Ovary (tissue), 9 donors: ENCODE measurements around the gene EPS8. TPM values are rescaled to one million over a fixed set of nuclear protein-coding genes. Genes with fewer than 3 reads are reported as not detected.

Experiments
- DNase-seq, 5 donors: peaks; one replicate each; pipeline ENCODE4 v3.0.0-alpha.2; 2019 to 2020
- H3K27ac ChIP-seq, 2 donors: fragments of 200-600 bp; one replicate each; pipeline versions ENCODE4 v1.5.1 to v1.8.0; 2019 to 2022
- H3K27me3 ChIP-seq: fragments of 200-600 bp; one replicate; pipeline ENCODE4 v1.8.0; 2022
- H3K36me3 ChIP-seq: fragments of 200-600 bp; sonication (generic); one replicate; pipeline ENCODE4 v1.5.1; 2019
- H3K4me1 ChIP-seq: one replicate; pipeline ENCODE4 v1.8.1; 2013; ENCODE audit warnings: mild to moderate bottlenecking, moderate library complexity; ENCODE audit not compliant: insufficient read depth
- H3K4me3 ChIP-seq: fragments of 200-600 bp; sonication (generic); one replicate; pipeline ENCODE4 v1.5.1; 2017
- H3K9me3 ChIP-seq, 2 donors: fragments of 200-600 bp in 1 of 2; sonication (generic) in 1 of 2; one replicate each; pipeline versions ENCODE4 v1.5.1 to v1.8.1; 2013 to 2019; ENCODE audit warnings: mild to moderate bottlenecking in 1 of 2, moderate library complexity in 1 of 2
- EP300 ChIP-seq: sonication (generic); formaldehyde crosslinking; IDR thresholded peaks from one replicate; pipeline ENCODE4 v1.6.1; 2017; ENCODE audit warnings: antibody characterized with exemption
- POLR2A ChIP-seq: fragments of 450-650 bp; IDR thresholded peaks from one replicate; pipeline ENCODE4 v1.6.1; 2017; ENCODE audit warnings: antibody characterized with exemption, mild to moderate bottlenecking, moderate library complexity
- whole genome bisulfite sequencing, 3 donors: extraction: QIAGEN DNeasy Blood & Tissue Kit in 1 of 3; methylation state at CpG; one replicate each; pipeline versions ENCODE4 v1.1.5 to v1.1.7; 2013 to 2017; 5-methylcytosine and 5-hydroxymethylcytosine counted together
- intact Hi-C, 4 donors: fragments of 100-400 bp; cut with DNase I; formaldehyde crosslinking; loops; one replicate each; pipeline versions ENCODE4 v1.11.0 to v1.15.1; 2022 to 2023
- polyA plus RNA-seq, 2 donors: library from polyadenylated mRNA; stranded (reverse); fragments of 200-250 nt in 1 of 2; fragments of 350-450 nt in 1 of 2; fragmentation: Illumina TruSeq in 1 of 2; extraction: RNeasy Lipid Tissue Mini Kit (QIAGEN cat#74804) in 1 of 2; gene quantifications; one replicate each; pipeline ENCODE4 v1.2.3, GENCODE V29; 2013 to 2014
- total RNA-seq, 7 donors: library from RNA; depleted of rRNA in 2 of 7; stranded (reverse); fragments of >200 nt in 2 of 7; fragmentation: NEBNext Ultra II Directional in 3 of 7; extraction: Animal tissue kit (Norgen Biotek cat#: 25700) in 3 of 7; gene quantifications; one replicate each; pipeline versions ENCODE4 v1.1.0 to v1.2.4, GENCODE V29; 2016 to 2023
- TF ChIP-seq, protein P1 (sequence below), 3 donors: fragments of 450-650 bp in 2 of 3; fragments of 200-600 bp in 1 of 3; IDR thresholded peaks; one replicate each; pipeline versions ENCODE4 v1.5.1 to v1.8.0; 2016 to 2022; ENCODE audit warnings: antibody characterized with exemption in 3 of 3, mild to moderate bottlenecking in 1 of 3
- donor health status: DM: no; HTN: no; CAD: no; lungs with moderate emphysema.
- donor health status: DM: no; HTN: no; CAD: no.
- donor health status: Bipolar disorder and iron deficiency.
- donor health status: DM: yes; HTN: yes; CAD: no.
- donor health status: DM: no; HTN: no; CAD: no.
- donor health status: DM: yes; HTN: yes; CAD: no.

The EPS8 gene
- total and polyA plus RNA-seq, 9 donors, result 56.2 to 94.9 (median 77.4) TPM

DNA sequence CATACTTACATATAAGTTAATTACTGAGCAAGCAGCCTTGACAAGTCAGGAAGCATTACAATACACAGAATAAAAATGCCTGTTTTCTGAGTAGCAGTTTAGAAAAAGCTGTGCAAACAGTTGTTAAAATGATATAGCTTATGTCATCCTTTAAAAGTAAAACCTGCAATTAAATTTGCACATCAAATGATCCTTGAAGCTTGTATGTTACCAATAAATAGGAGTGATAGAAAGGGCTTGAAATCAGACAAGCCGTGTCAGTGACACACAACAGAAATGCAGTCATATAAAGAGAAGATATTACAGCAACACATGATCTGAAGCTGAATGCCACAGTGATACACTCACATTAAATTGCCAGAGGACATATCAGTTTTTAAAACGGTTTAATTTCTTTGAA is 70.0 kb downstream of the EPS8 start:
- Histone ChIP-seq H3K4me3 (no peak overlapping the region), H3K27ac (no peak overlapping the region), H3K4me1 (peaks cover 11% of the 10 kb centered on the region), H3K9me3 (no peaks in the 10 kb centered on the region), H3K27me3 (no peaks in the 10 kb centered on the region), H3K36me3 (no peaks in the 10 kb centered on the region)
- TF ChIP-seq POLR2A (no peak), EP300 (no peak)
- TF ChIP-seq, protein P1, sequence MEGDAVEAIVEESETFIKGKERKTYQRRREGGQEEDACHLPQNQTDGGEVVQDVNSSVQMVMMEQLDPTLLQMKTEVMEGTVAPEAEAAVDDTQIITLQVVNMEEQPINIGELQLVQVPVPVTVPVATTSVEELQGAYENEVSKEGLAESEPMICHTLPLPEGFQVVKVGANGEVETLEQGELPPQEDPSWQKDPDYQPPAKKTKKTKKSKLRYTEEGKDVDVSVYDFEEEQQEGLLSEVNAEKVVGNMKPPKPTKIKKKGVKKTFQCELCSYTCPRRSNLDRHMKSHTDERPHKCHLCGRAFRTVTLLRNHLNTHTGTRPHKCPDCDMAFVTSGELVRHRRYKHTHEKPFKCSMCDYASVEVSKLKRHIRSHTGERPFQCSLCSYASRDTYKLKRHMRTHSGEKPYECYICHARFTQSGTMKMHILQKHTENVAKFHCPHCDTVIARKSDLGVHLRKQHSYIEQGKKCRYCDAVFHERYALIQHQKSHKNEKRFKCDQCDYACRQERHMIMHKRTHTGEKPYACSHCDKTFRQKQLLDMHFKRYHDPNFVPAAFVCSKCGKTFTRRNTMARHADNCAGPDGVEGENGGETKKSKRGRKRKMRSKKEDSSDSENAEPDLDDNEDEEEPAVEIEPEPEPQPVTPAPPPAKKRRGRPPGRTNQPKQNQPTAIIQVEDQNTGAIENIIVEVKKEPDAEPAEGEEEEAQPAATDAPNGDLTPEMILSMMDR (IDR thresholded peaks at IDR 0.05), result no peak
- intact Hi-C loops, result no loop called here
- no peak for DNase-seq
- 37 to 64% (median 52%) methylated on average over 2 of the region's 2 CpGs for WGBS, 3 donors

- WGBS, 3 donors, result 80 to 83% (median 81%) methylated on average over 1 of the region's 1 CpG
- no peak for DNase-seq
- H3K4me3 ChIP-seq, result no peak overlapping the region
- H3K27me3 ChIP-seq, result no peaks in the 10 kb centered on the region
- intact Hi-C loops, result no loop called here
- H3K9me3 ChIP-seq, result no peaks in the 10 kb centered on the region
- no peaks in the 10 kb centered on the region for H3K36me3 ChIP-seq
- TF ChIP-seq POLR2A, result no peak
- TF ChIP-seq, protein P1 (IDR thresholded peaks at IDR 0.05), result no peak
- no peak for TF ChIP-seq EP300
- no peak overlapping the region for H3K27ac ChIP-seq
- H3K4me1 ChIP-seq, result peaks cover 13% of the 10 kb centered on the region
Observed at GRCh38 chr12:15717940-15718567, 71.1 kb downstream of the EPS8 start.

DNA sequence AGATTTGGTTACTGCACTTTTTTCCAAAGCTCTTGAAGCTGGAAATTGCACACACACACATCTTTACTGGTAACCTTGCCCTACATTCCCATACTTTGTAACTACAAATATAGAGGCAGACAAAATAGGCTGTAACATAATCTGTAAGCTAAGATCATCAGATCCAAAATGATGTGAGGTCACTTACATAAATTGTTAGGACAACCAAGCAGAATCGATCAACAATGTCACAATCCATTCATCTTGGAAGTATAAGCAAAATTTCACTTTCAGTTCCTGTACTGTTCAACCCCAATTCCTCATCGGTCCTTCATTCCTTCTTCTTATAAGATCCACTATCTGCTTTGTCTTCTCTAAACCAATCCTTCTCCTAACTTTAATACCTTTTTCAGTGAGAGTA is 72.6 kb downstream of the EPS8 start:
- Histone ChIP-seq H3K4me1 (peaks cover 14% of the 10 kb centered on the region), H3K4me3 (no peak overlapping the region), H3K9me3 (no peaks in the 10 kb centered on the region), H3K27ac (no peak overlapping the region), H3K36me3 (no peaks in the 10 kb centered on the region), H3K27me3 (no peaks in the 10 kb centered on the region)
- intact Hi-C loops, result no loop called here
- DNase-seq, result no peak
- 85 to 91% (median 91%) methylated on average over 2 of the region's 2 CpGs for WGBS, 3 donors
- no peak for TF ChIP-seq EP300
- no peak for TF ChIP-seq POLR2A
- TF ChIP-seq, protein P1 (IDR thresholded peaks at IDR 0.05), result no peak

GRCh38 chr12:15714256-15714655 is 74.9 kb downstream of the EPS8 start:
- Histone ChIP-seq H3K27ac (no peak overlapping the region), H3K9me3 (no peaks in the 10 kb centered on the region), H3K4me1 (peaks cover 15% of the 10 kb centered on the region), H3K36me3 (no peaks in the 10 kb centered on the region), H3K4me3 (no peak overlapping the region), H3K27me3 (no peaks in the 10 kb centered on the region)
- DNase-seq, result no peak
- intact Hi-C loops, result no loop called here
- TF ChIP-seq, protein P1 (IDR thresholded peaks at IDR 0.05), result no peak
- TF ChIP-seq POLR2A (no peak), EP300 (no peak)
- whole genome bisulfite sequencing, 3 donors, result 92 to 94% (median 94%) methylated on average over 2 of the region's 2 CpGs
